Activated CD4-positive, alpha-beta T cell treated with anti-CD3 and anti-CD28 coated beads, Interleukin-2, amount 10 ng/mL, durations not matched to agents 7 days and 5 days (primary cell): ENCODE data around the gene HDAC2. TPM values are rescaled to one million over a fixed set of nuclear protein-coding genes. Genes with fewer than 3 reads are reported as not detected.
"Not testable (repeated sequence)": the region's sequence is repeated elsewhere in the genome, so short reads cannot be mapped to it uniquely, and the experiment has no call there.

Experiments used
- CTCF ChIA-PET: fragments of 350-600 bp; sonication (Branson Sonifier 250); formaldehyde crosslinking; loops from one replicate; lab custom pipeline; 2021; ENCODE audit warnings: antibody characterized with exemption; lab: Charles Lee
- POLR2A ChIA-PET: fragments of 350-600 bp; sonication (Branson Sonifier 250); formaldehyde crosslinking; loops from one replicate; lab custom pipeline; 2021; ENCODE audit warnings: antibody characterized with exemption; lab: Charles Lee
- DNase-seq: peaks from one replicate; pipeline ENCODE4 v3.0.0-alpha.2; 2020
- H3K27ac Mint-ChIP-seq: one replicate; pipeline ENCODE4 v1.8.0; 2021; ENCODE audit warnings: mild to moderate bottlenecking, moderate library complexity, mixed read lengths
- H3K27me3 Mint-ChIP-seq: one replicate; pipeline ENCODE4 v1.8.0; 2021; ENCODE audit warnings: mixed read lengths
- H3K36me3 Mint-ChIP-seq: one replicate; pipeline ENCODE4 v1.8.0; 2021; ENCODE audit warnings: low read depth, mixed read lengths
- H3K4me1 Mint-ChIP-seq: one replicate; pipeline ENCODE4 v1.8.0; 2021; ENCODE audit warnings: mixed read lengths
- H3K4me3 Mint-ChIP-seq: one replicate; pipeline ENCODE4 v1.8.0; 2021; ENCODE audit warnings: mild to moderate bottlenecking, moderate library complexity, mixed read lengths
- H3K9me3 Mint-ChIP-seq: one replicate; pipeline ENCODE4 v1.8.0; 2021; ENCODE audit warnings: mixed read lengths
- total RNA-seq, 2 experiments: library from RNA; stranded (reverse); gene quantifications; one replicate each; pipeline ENCODE4 v1.2.3, GENCODE V29; 2021

Gene HDAC2
- total RNA-seq, 2 experiments from 2014 or later: 63.8 to 64.4 TPM

- ChIA-PET CTCF (no interaction called here), POLR2A (no interaction called here)
- Mint-ChIP-seq H3K27me3 (no peaks in the 10 kb centered on the region), H3K9me3 (no peaks in the 10 kb centered on the region), H3K27ac (no peak overlapping the region), H3K4me1 (peaks cover 29% of the 10 kb centered on the region), H3K4me3 (peak overlapping the region; percentile 86), H3K36me3 (peaks cover 2% of the 10 kb centered on the region)
- DNase-seq: no peak
Observed at GRCh38 chr6:113968472-113968871, 2.5 kb downstream of the HDAC2 start.

- Mint-ChIP-seq H3K36me3 (peaks cover 2% of the 10 kb centered on the region), H3K9me3 (no peaks in the 10 kb centered on the region), H3K27me3 (no peaks in the 10 kb centered on the region), H3K4me1 (peaks cover 29% of the 10 kb centered on the region), H3K27ac (no peak overlapping the region), H3K4me3 (no peak overlapping the region)
- ChIA-PET CTCF (no interaction called here), POLR2A (no interaction called here)
- DNase-seq: no peak
Observed at GRCh38 chr6:113967777-113968176, 3.2 kb downstream of the HDAC2 start.

- Mint-ChIP-seq H3K36me3 (peaks cover 14% of the 10 kb centered on the region), H3K27me3 (no peaks in the 10 kb centered on the region)
- CTCF ChIA-PET: interaction anchor here (0.6 to 2.4 kb wide), 4 partner anchors 10 to 24 kb away, joined by 3 to 7 read pairs (median 3); partner anchors contain the start of gene HDAC2
Observed at GRCh38 chr6:113960795-113961194, 10.2 kb downstream of the HDAC2 start.

GRCh38 chr6:113959235-113959634 lies 11.7 kb downstream of the HDAC2 start:
- peaks cover 8% of the 10 kb centered on the region for H3K4me1 Mint-ChIP-seq

More at GRCh38 chr6:113960795-113961194, 10.2 kb downstream of the HDAC2 start:
- Mint-ChIP-seq H3K4me3 (no peak overlapping the region), H3K4me1 (peaks cover 13% of the 10 kb centered on the region), H3K27ac (no peak overlapping the region), H3K9me3 (no peaks in the 10 kb centered on the region)
- no peak for DNase-seq
- POLR2A ChIA-PET: no interaction called here

GRCh38 chr6:113954653-113955052 lies 16.3 kb downstream of the HDAC2 start:
- CTCF ChIA-PET: no interaction called here
- Mint-ChIP-seq H3K27ac (no peak overlapping the region), H3K27me3 (no peaks in the 10 kb centered on the region), H3K36me3 (peaks cover 32% of the 10 kb centered on the region), H3K4me3 (no peak overlapping the region), H3K9me3 (no peaks in the 10 kb centered on the region), H3K4me1 (peaks cover under 1% of the 10 kb centered on the region)
- DNase-seq: no peak
- POLR2A ChIA-PET: no interaction called here

More at GRCh38 chr6:113959235-113959634, 11.7 kb downstream of the HDAC2 start:
- POLR2A ChIA-PET: no interaction called here
- DNase-seq: no peak
- Mint-ChIP-seq H3K9me3 (no peaks in the 10 kb centered on the region), H3K27ac (no peak overlapping the region), H3K36me3 (peaks cover 23% of the 10 kb centered on the region), H3K4me3 (no peak overlapping the region), H3K27me3 (no peaks in the 10 kb centered on the region)
- CTCF ChIA-PET: interaction anchor here (0.6 to 1.1 kb wide), 2 partner anchors 10 to 14 kb away, joined by 3 read pairs; no protein-coding TSS in a partner anchor

GRCh38 chr6:113953346-113953745 lies 17.6 kb downstream of the HDAC2 start:
- no peaks in the 10 kb centered on the region for H3K27me3 Mint-ChIP-seq
- ChIA-PET CTCF (interaction anchor here (1.0 kb wide), 1 partner anchor 11 kb away, joined by 3 read pairs; no protein-coding TSS in a partner anchor), POLR2A (no interaction called here)
- peaks cover 32% of the 10 kb centered on the region for H3K36me3 Mint-ChIP-seq
- no peaks in the 10 kb centered on the region for H3K4me1 Mint-ChIP-seq
- no peak overlapping the region for H3K4me3 Mint-ChIP-seq
- H3K27ac Mint-ChIP-seq: no peak overlapping the region
- no peak for DNase-seq
- no peaks in the 10 kb centered on the region for H3K9me3 Mint-ChIP-seq

- Mint-ChIP-seq H3K27ac (no peak overlapping the region), H3K9me3 (no peaks in the 10 kb centered on the region), H3K4me3 (no peak overlapping the region), H3K4me1 (no peaks in the 10 kb centered on the region), H3K36me3 (peaks cover 33% of the 10 kb centered on the region), H3K27me3 (no peaks in the 10 kb centered on the region)
- ChIA-PET CTCF (interaction anchor here (0.6 to 1.6 kb wide), 3 partner anchors 10 to 678 kb away, joined by 3 to 7 read pairs (median 3); no protein-coding TSS in a partner anchor), POLR2A (no interaction called here)
- no peak for DNase-seq
Observed at GRCh38 chr6:113949499-113949898, 21.4 kb downstream of the HDAC2 start.

GRCh38 chr6:113944701-113945100 lies 26.2 kb downstream of the HDAC2 start:
- ChIA-PET CTCF (interaction anchor here (0.8 kb wide), 1 partner anchor 14 kb away, joined by 3 read pairs; no protein-coding TSS in a partner anchor), POLR2A (no interaction called here)
- no peak for DNase-seq
- Mint-ChIP-seq H3K36me3 (peaks cover 49% of the 10 kb centered on the region), H3K9me3 (no peaks in the 10 kb centered on the region), H3K27me3 (no peaks in the 10 kb centered on the region), H3K27ac (no peak overlapping the region), H3K4me3 (no peak overlapping the region), H3K4me1 (no peaks in the 10 kb centered on the region)

GRCh38 chr6:113939825-113940224 lies 31.1 kb downstream of the HDAC2 start:
- no peaks in the 10 kb centered on the region for H3K4me1 Mint-ChIP-seq
- no peaks in the 10 kb centered on the region for H3K9me3 Mint-ChIP-seq
- no peak for DNase-seq
- H3K27ac Mint-ChIP-seq: no peak overlapping the region
- peaks cover 40% of the 10 kb centered on the region for H3K36me3 Mint-ChIP-seq
- CTCF ChIA-PET: no interaction called here
- H3K27me3 Mint-ChIP-seq: no peaks in the 10 kb centered on the region
- no peak overlapping the region for H3K4me3 Mint-ChIP-seq
- POLR2A ChIA-PET: interaction anchor here (0.6 kb wide), 1 partner anchor 10 kb away, joined by 3 read pairs; no protein-coding TSS in a partner anchor

GRCh38 chr6:113936093-113936934 lies 34.6 kb downstream of the HDAC2 start:
- ChIA-PET CTCF (no interaction called here), POLR2A (no interaction called here)
- no peaks in the 10 kb centered on the region for H3K9me3 Mint-ChIP-seq
- H3K4me3 Mint-ChIP-seq: no peak overlapping the region
- no peaks in the 10 kb centered on the region for H3K27me3 Mint-ChIP-seq
- H3K36me3 Mint-ChIP-seq: peaks cover 25% of the 10 kb centered on the region
- DNase-seq: peak; percentile 43
- H3K27ac Mint-ChIP-seq: no peak overlapping the region
- no peaks in the 10 kb centered on the region for H3K4me1 Mint-ChIP-seq

GRCh38 chr6:113934101-113934500 lies 36.8 kb downstream of the HDAC2 start:
- Mint-ChIP-seq H3K4me3 (no peak overlapping the region), H3K9me3 (peaks cover 4% of the 10 kb centered on the region), H3K27me3 (peaks cover 8% of the 10 kb centered on the region), H3K27ac (no peak overlapping the region), H3K36me3 (peaks cover 12% of the 10 kb centered on the region), H3K4me1 (no peaks in the 10 kb centered on the region)
- CTCF ChIA-PET: no interaction called here
- no peak for DNase-seq
- POLR2A ChIA-PET: no interaction called here

- H3K9me3 Mint-ChIP-seq, H3K4me1 Mint-ChIP-seq, H3K4me3 Mint-ChIP-seq, H3K27ac Mint-ChIP-seq, H3K36me3 Mint-ChIP-seq, POLR2A ChIA-PET, CTCF ChIA-PET, DNase-seq: not testable (repeated sequence)
- peaks cover 12% of the 10 kb centered on the region for H3K27me3 Mint-ChIP-seq
Observed at GRCh38 chr6:113931907-113932306, 39.0 kb downstream of the HDAC2 start.

- no peak for DNase-seq
- CTCF ChIA-PET: no interaction called here
- Mint-ChIP-seq H3K27ac (no peak overlapping the region), H3K4me3 (no peak overlapping the region), H3K36me3 (peaks cover 7% of the 10 kb centered on the region), H3K9me3 (peaks cover 7% of the 10 kb centered on the region), H3K27me3 (peaks cover 17% of the 10 kb centered on the region), H3K4me1 (no peaks in the 10 kb centered on the region)
- POLR2A ChIA-PET: no interaction called here
Observed at GRCh38 chr6:113930183-113930582, 40.8 kb downstream of the HDAC2 start.
